Measurements from ENCODE around the gene PPRC1.

The PPRC1 gene

DNA sequence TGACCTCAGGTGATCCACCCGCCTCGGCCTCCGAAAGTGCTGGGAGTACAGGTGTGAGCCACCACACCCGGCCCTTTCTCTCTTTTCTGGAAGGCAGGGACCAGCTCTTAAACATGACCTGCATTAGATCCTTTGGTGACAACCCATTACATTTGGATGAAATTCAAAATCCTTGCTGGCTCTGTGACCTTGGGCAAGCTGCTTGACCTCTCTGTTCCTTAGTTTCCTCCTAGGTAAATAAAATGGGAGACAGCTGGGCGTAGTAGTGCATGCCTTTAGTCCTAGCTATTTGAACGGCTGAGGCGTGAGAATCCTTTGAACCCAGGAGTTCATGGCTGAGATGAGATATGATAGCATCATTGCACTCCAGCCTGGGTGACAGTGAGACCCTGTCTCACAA is 36.4 kb upstream of the PPRC1 start:
- no peak overlapping the region for H3K4me3 ChIP-seq (ENCODE audit: low read depth in 1 of 2, low read length in 1 of 2)
- H3K27ac ChIP-seq = no peak overlapping the region
- peaks cover 2 to 10% of the 10 kb centered on the region in 2 experiments for H3K4me1 ChIP-seq (ENCODE audit: control insufficient read depth in 1 of 2, insufficient read depth in 1 of 2, low read depth in 1 of 2, low read length in 1 of 2)
- peaks cover 25% of the 10 kb centered on the region for H3K36me3 ChIP-seq
- H3K9me3 ChIP-seq = no peaks in the 10 kb centered on the region
- H3K27me3 ChIP-seq = no peaks in the 10 kb centered on the region
- no peak for TF ChIP-seq CTCF (IDR thresholded peaks at IDR 0.05)

GRCh38 chr10:102101152-102101551 is 31.7 kb upstream of the PPRC1 start:
- Histone ChIP-seq H3K36me3 (peaks cover 40% of the 10 kb centered on the region), H3K9me3 (no peaks in the 10 kb centered on the region), H3K27ac (no peak overlapping the region), H3K4me1 (ENCODE audit: control insufficient read depth in 1 of 2, insufficient read depth in 1 of 2, low read depth in 1 of 2, low read length in 1 of 2) (peaks cover 17 to 19% of the 10 kb centered on the region in 2 experiments), H3K27me3 (no peaks in the 10 kb centered on the region), H3K4me3 (ENCODE audit: low read depth in 1 of 2, low read length in 1 of 2) (no peak overlapping the region)
- no peak for TF ChIP-seq CTCF (IDR thresholded peaks at IDR 0.05)

DNA sequence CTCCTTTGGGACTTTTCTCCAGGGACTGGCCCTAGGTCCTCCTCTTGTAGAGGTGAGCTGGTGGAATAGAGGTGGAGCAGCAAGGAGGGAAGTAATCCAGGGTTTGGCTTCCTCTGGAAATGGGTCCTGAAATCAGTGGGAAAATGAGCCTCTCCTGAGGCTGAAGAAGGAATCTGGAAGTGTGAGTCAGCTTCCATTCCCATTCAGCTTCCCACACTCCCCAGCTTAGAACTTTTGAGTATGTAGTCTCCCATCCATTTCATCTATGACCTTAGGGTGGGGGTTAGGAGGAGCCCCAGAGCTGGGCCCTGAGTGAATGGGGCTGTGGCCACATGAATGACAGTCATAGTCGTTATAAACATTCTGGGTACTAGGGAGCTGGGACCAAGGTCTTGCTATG is 30.4 kb upstream of the PPRC1 start:
- H3K36me3 ChIP-seq = peaks cover 50% of the 10 kb centered on the region

GRCh38 chr10:102106998-102107397 is 25.8 kb upstream of the PPRC1 start:
- no peak overlapping the region for H3K4me3 ChIP-seq (ENCODE audit: low read depth in 1 of 2, low read length in 1 of 2)
- TF ChIP-seq CTCF (IDR thresholded peaks at IDR 0.05) = no peak
- H3K4me1 ChIP-seq (ENCODE audit: control insufficient read depth in 1 of 2, insufficient read depth in 1 of 2, low read depth in 1 of 2, low read length in 1 of 2) = peaks cover 14% of the 10 kb centered on the region in 2 experiments
- H3K27ac ChIP-seq = peak overlapping the region; percentile 49
- H3K9me3 ChIP-seq = no peaks in the 10 kb centered on the region
- H3K36me3 ChIP-seq = peaks cover 65% of the 10 kb centered on the region
- no peaks in the 10 kb centered on the region for H3K27me3 ChIP-seq

More for the DNA sequence above, 30.4 kb upstream of the PPRC1 start:
- TF ChIP-seq CTCF (IDR thresholded peaks at IDR 0.05) = no peak
- Histone ChIP-seq H3K27me3 (no peaks in the 10 kb centered on the region), H3K4me3 (ENCODE audit: low read depth in 1 of 2, low read length in 1 of 2) (no peak overlapping the region), H3K9me3 (no peaks in the 10 kb centered on the region), H3K4me1 (ENCODE audit: control insufficient read depth in 1 of 2, insufficient read depth in 1 of 2, low read depth in 1 of 2, low read length in 1 of 2) (peaks cover 17 to 19% of the 10 kb centered on the region in 2 experiments), H3K27ac (no peak overlapping the region)

- no peak for TF ChIP-seq CTCF (IDR thresholded peaks at IDR 0.05)
- no peak overlapping the region for H3K4me3 ChIP-seq (ENCODE audit: low read depth in 1 of 2, low read length in 1 of 2)
- H3K36me3 ChIP-seq = peaks cover 55% of the 10 kb centered on the region
- peaks cover 30 to 32% of the 10 kb centered on the region in 2 experiments for H3K4me1 ChIP-seq (ENCODE audit: control insufficient read depth in 1 of 2, insufficient read depth in 1 of 2, low read depth in 1 of 2, low read length in 1 of 2)
- H3K9me3 ChIP-seq = no peaks in the 10 kb centered on the region
- H3K27ac ChIP-seq = no peak overlapping the region
- H3K27me3 ChIP-seq = no peaks in the 10 kb centered on the region
Measured at GRCh38 chr10:102109166-102110116, 23.4 kb upstream of the PPRC1 start.

All from neutrophil (primary cell).